ENCODE results near the gene CLPTM1. TPM values are rescaled to one million over a fixed set of nuclear protein-coding genes. Genes with fewer than 3 reads are reported as not detected.

Gene CLPTM1
- total RNA-seq, 1 experiment from 2014 or later = 106 TPM

Other genes with a start within 250 kb of the CLPTM1 start
- 39.1 and 50.6 TPM in 2 replicates for gene BCL3, start 206.7 kb upstream of the CLPTM1 start, total RNA-seq (2014; rRNA removed; shearing (Covaris generic))
- gene CBLC, start 177.5 kb upstream of the CLPTM1 start, total RNA-seq (2014; rRNA removed; shearing (Covaris generic)) = 79.7 and 93.2 TPM in 2 replicates
- gene BCAM, start 146.3 kb upstream of the CLPTM1 start, total RNA-seq (2014; rRNA removed; shearing (Covaris generic)) = 150 and 201 TPM in 2 replicates
- 603 and 664 TPM in 2 replicates for gene NECTIN2, start 109.1 kb upstream of the CLPTM1 start, total RNA-seq (2014; rRNA removed; shearing (Covaris generic))
- gene TOMM40, start 64.1 kb upstream of the CLPTM1 start, total RNA-seq (2014; rRNA removed; shearing (Covaris generic)) = 467 and 469 TPM in 2 replicates
- 1.5 and 2.5 TPM in 2 replicates for gene APOE, start 49.6 kb upstream of the CLPTM1 start, total RNA-seq (2014; rRNA removed; shearing (Covaris generic))
- 0.28 and 2.0 TPM in 2 replicates for gene APOC1, start 40.8 kb upstream of the CLPTM1 start, total RNA-seq (2014; rRNA removed; shearing (Covaris generic))
- gene APOC4, start 13.1 kb upstream of the CLPTM1 start, total RNA-seq (2014; rRNA removed; shearing (Covaris generic)) = not detected in 2 replicates
- not detected in 2 replicates for gene APOC2, start 9.3 kb upstream of the CLPTM1 start, total RNA-seq (2014; rRNA removed; shearing (Covaris generic))
- 11.4 and 18.8 TPM in 2 replicates for gene RELB, start 46.1 kb downstream of the CLPTM1 start, total RNA-seq (2014; rRNA removed; shearing (Covaris generic))
- gene CLASRP, start 83.7 kb downstream of the CLPTM1 start, total RNA-seq (2014; rRNA removed; shearing (Covaris generic)) = 90.2 and 99.9 TPM in 2 replicates
- 1.5 and 1.7 TPM in 2 replicates for gene ZNF296, start 121.1 kb downstream of the CLPTM1 start, total RNA-seq (2014; rRNA removed; shearing (Covaris generic))
- 113 and 137 TPM in 2 replicates for gene GEMIN7, start 123.9 kb downstream of the CLPTM1 start, total RNA-seq (2014; rRNA removed; shearing (Covaris generic))
- gene PPP1R37, start 137.8 kb downstream of the CLPTM1 start, total RNA-seq (2014; rRNA removed; shearing (Covaris generic)) = 108 and 128 TPM in 2 replicates
- gene NKPD1, start 205.6 kb downstream of the CLPTM1 start, total RNA-seq (2014; rRNA removed; shearing (Covaris generic)) = 1.4 and 6.7 TPM in 2 replicates
- gene TRAPPC6A, start 222.9 kb downstream of the CLPTM1 start, total RNA-seq (2014; rRNA removed; shearing (Covaris generic)) = 34.2 and 51.1 TPM in 2 replicates
- 13.7 and 21.5 TPM in 2 replicates for gene BLOC1S3, start 223.4 kb downstream of the CLPTM1 start, total RNA-seq (2014; rRNA removed; shearing (Covaris generic))

Data from HT-29 (cell line).